HG03575 (cell line): ENCODE data around the gene SUFU.

ENCODE experiments used
- ATAC-seq: cut with Tn5 transposase; IDR thresholded peaks from one replicate; pipeline ENCODE4 v1.9.1; 2021; ENCODE audit not compliant: unreplicated experiment, insufficient number of reproducible peaks, low FRiP score; ENCODE audit errors: extremely low read depth

SUFU gene

GRCh38 chr10:102643336-102644065 is 139.7 kb downstream of the SUFU start:
- no peak for ATAC-seq

- no peak for ATAC-seq
These were observed 140.4 kb downstream of the SUFU start, which contains the start of gene TRIM8 for GRCh38 chr10:102644066-102644645. TSS of gene TRIM8 (plus strand) at chr10:102644479. CDS start at chr10:102644618, 139 bp downstream.

DNA sequence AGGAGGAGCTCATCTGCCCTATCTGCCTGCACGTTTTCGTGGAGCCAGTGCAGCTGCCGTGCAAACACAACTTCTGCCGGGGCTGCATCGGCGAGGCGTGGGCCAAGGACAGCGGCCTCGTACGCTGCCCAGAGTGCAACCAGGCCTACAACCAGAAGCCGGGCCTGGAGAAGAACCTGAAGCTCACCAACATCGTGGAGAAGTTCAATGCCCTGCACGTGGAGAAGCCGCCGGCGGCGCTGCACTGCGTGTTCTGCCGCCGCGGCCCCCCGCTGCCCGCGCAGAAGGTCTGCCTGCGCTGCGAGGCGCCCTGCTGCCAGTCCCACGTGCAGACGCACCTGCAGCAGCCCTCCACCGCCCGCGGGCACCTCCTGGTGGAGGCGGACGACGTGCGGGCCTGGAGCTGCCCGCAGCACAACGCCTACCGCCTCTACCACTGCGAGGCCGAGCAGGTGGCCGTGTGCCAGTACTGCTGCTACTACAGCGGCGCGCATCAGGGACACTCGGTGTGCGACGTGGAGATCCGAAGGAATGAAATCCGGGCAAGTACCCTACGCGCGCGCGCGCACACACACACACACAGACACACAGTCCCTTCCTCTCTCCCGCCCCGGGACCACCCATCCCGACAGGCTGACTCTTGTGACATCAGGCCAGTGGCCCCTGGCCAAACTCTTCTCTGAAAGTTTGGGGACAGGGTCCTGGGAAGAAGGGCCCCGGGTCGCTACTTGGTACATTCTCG is 141.0 kb downstream of the SUFU start:
- no peak for ATAC-seq

GRCh38 chr10:102645388-102645740 is 141.6 kb downstream of the SUFU start:
- no peak for ATAC-seq

GRCh38 chr10:102645741-102646609 is 142.2 kb downstream of the SUFU start:
- no peak for ATAC-seq

GRCh38 chr10:102646610-102647442 is 143.1 kb downstream of the SUFU start:
- no peak for ATAC-seq

DNA sequence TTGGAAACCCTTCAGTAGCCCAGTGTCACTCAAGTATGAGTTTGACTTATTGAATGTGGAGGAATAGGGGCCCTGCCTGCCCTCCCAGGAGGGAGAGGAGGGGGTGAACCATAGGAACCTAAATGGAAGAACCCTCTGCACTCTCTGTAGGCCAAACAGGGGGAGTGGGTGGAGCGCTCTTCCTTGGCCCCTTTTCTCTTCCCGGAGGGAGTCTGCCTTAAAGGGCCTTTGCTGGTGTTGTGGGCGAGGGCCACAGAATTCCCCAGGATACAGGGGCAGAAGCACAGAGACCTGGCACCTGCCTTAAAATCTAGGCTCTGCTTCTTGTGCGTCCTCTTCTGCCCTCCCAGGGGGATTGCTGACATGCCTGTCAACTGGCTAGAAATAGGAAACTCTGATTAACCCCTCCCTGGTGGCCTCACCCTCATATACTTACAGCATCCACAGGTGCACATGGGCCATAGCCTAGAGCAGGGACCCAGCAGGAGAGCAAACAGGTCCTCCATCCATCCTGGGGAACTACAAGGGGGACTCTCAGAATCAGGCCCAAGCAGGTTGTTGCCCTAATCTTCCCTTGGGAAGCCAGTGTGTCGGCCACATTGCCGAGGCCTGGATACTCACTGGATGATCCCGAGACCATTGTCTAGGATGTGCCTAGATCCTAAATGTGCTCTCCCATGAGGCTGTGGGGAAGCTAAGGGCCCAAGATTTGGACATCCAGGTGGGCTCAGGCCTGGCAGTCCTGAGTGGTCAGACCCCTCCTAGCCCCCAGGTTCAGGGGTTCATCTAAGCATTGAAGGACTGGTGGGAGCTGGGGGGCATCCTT is 143.9 kb downstream of the SUFU start:
- ATAC-seq: no peak

GRCh38 chr10:102648269-102648888 is 144.6 kb downstream of the SUFU start:
- no peak for ATAC-seq

DNA sequence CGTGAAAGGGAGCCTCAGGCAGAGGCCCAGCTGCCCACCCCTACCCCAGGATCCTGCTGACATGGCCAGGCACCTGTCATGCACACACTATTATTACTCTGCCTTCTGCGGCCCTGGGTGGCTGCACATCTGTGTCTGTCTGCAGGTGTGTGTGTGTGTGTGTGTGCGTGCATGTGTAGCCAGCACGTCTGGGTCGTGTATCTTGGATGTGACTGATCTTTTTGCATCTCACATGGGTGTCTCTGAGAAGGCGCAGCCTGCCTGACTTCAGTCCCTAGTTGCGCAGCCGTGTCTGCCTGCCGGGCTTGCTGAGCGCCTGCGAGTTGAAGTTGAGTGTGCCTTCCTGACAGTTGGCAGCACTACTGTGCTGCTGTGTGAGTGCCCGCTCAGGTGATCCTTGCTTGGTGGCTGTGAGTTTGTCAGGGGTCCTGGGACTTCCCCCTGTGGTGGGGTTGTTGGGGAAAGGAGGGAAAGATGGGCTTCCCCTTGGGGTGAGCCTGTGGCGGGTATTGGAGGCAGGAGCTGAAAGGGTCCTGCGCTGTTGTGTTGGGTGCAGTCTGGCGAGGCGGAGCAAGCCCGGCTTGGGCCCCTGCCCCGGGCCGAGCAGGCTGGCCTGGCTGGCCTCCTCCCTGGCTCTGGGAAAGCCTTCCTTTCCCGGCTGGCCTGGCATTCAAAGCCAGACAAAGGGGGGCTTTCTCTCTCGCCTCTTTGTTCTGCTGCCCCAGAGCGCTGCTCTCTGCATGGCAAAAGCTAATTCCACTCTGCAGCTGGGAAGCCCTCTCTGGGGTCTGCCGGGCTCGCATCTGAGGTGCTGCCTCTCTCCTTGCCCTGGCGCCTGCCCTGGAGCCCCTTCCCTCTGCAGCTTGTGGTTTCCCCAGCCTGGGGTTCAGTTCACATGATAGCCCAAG is 145.4 kb downstream of the SUFU start:
- ATAC-seq: no peak

DNA sequence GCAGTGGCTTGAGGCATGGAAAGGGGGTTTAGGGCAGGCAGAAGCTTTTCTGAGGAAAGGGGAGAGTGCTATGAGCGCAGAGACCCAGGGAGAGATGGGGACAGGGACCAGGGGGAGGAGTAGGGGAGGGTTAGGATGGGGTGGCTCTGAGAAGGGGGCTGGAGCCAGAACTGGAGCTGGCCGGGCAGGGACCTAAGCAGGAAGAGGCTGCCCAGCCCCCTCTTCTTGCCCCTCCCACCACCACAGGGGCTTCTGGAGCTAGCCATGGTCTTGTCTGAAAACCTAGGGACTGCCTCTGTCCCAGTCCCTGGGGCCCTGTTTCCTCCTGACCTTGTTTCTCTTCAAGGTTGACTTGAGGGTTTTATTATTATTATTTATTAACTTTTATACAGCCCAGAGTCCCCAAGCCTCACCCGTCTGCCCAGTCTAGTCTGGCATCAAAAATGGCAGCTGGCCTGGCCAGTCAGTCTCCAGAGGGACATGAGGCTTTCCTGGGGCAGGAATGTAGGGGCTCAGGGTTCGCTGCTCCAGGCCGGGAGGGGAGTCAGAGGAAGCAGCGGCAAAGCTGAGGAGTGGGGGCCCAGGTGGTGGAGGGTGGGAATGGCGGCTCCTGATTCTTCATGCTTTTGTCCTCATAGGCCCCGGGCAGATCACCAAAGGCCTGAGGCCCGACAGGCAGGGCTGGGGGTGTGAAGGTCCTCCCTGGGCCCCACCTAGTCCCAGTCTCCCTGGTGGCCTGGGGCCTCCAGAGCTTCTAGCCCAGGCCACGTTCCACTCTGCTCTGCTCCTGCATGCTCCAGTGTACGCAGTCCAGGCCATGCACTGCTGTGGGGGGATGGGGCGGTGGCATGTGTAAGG is 146.3 kb downstream of the SUFU start:
- ATAC-seq: no peak

- ATAC-seq: no peak
These were observed 147.1 kb downstream of the SUFU start for GRCh38 chr10:102650655-102651454.

DNA sequence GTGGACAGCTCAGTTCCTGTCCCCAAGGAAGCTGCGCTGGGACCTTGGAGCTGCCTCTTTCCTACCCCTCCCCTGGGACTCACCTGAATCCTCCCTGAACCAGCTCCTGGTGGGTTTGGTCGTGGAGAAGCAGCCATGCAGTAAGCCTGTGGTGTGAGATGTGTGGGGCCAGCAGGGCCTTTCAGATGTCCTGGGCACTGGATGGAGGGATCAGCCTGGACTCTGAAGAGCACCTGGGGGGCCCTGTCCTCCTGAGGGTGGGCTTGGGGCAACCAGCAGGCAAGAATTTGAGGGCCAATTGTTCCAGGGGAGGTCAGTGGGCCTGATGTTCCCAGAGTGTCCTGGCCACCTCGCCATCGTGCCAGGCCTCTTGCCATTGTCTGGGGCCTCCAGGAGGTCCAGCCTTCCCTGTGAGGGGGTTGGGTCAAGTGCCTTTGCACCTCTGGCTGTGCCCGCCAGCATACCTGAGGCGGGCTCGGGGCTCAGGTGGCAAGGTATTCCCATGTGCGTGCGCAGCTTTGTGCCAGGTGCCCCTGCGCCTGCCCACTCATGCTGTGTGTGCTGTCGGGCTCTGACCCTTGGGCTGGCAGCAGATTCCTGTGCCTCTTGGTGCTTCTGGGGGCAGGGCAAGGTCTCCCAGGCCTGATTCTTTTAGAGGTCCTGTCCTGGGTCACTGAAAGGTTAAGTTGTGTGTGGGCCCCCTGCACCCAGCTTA is 147.8 kb downstream of the SUFU start:
- no peak for ATAC-seq

GRCh38 chr10:102652170-102652916 is 148.6 kb downstream of the SUFU start:
- no peak for ATAC-seq
